Brain pericyte (primary cell): ENCODE data around the gene TIAM2.
"Not testable (repeated sequence)": the region's sequence is repeated elsewhere in the genome, so short reads cannot be mapped to it uniquely, and the experiment has no call there.

Experiments used
- DNase-seq: peaks from one replicate; pipeline ENCODE4 v3.0.0-alpha.2; 2012; ENCODE audit warnings: low read depth, low spot score

The TIAM2 gene

DNA sequence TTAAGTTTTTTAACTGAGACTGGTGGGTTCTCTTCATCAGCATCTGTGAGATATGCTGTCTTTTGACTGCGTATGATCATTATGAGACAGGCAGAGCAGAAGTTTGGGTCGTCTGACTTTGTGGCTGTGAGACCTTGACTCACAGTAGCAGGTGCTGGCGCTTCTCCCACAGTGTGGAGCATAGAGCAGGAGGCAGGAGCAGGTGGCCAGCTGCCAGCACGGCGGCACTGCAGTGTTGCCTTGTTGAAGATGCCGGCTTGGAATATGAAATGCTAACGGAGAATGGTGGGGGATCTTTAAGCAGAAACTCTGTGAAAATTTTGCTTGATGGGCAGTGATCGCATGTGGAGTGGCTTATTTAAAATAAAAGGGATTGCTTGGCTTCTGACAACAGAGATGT, 105.0 kb downstream of the TIAM2 start:
- DNase-seq = no peak

DNA sequence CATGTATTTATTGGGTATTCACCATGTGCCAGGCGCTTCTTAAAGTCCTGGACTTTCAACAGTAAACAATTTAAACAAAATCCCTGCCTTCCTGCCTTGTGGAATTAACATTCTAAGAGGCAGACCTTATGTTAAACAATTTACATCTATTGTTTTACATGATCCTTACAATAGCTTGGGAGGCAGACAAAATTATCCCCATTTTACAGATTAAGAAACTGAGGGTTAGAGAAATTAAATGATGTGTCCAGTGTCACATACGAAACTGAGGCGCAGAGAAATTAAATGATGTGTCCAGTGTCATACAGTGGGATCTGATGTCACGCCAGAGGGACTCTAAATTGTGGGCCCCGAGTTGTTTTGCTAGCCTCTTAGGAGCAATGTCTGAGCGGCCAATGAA, 105.5 kb downstream of the TIAM2 start:
- no peak for DNase-seq

DNA sequence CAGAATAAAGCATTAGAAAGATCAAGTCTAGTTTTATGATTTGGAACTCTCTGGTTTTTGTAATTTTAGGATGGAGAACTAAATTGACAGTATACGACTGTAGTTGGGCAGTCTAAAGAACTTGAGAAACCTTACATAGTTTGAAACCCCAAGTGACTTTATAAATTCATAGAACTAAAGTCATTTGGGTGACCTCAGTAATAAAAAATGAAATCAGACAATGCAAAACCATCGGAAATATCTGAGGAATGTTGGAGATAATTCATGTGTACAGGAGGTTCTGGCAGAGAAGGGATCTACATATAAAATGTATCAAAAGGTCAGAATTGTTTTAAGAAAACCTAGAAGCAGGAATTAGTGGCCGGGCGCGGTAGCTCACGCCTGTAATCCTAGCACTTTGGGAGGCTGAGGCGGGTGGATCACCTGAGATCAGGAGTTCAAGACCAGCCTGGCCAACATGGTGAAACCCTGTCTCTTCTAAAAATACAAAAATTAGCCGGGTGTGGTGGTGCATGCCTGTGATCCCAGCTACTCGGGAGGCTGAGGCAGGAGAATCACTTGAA, 108.0 kb downstream of the TIAM2 start:
- not testable (repeated sequence) for DNase-seq

- no peak for DNase-seq
Measured at GRCh38 chr6:155103816-155104366, 108.8 kb downstream of the TIAM2 start.

DNA sequence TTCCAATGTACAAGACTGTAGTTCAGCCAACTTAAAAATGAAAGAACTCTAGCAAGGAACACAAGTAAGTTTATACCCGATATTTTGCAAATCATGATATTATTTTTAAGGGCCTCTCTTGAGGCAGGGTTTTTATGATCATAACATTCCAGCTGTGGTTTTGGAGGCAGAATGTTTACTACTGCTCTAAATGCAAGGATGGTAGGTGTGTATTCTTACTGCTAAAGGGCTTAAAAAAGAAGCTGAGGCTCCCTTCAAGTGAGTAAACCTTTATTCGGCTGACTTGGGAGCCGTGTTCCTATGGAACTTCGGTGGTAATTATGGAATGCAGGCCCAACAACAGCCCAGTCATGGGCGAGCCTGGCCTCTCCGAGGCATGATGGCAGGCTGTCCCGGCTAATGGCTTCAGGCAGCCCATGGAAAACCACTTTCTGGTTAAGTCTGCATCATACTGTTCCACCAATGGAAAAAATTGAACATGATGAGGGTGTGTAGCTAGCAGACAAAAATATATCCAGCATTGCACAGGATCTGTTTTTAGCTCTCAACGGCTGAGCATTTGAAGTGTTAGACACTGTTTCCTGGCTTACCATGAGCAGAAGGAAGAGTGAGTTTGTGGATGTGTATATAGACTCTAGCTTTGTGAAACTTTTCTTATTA, 111.5 kb downstream of the TIAM2 start:
- DNase-seq = no peak

DNA sequence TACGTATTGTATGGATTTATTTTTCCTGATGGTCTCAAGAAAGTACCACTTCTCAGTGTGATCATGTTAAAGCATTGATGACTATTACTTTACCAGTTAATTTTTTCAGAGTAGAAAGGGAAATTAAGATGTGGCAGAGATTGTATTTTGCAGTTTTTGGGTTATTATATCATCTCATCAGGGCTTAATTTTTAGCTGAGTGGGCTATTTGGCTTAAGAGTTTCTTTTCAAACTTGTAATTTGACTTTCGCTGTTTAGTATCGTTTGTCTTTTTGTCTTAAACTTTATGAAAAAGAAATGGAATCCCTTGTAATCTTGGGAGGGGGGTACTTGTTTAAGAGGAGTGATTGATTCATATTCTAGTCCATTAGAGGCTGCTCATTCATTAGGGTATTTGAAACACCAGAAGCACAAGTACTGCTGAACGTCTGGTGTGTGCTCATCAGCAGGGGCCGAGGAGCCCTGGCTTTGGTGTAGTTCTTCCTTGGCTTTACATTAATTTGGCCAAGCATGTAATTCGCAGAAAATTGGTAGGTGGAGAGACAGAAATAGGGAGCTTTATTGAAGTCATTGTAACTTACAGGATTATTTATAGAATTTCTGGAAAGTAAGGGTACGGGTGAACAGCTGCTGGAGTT, 112.4 kb downstream of the TIAM2 start:
- no peak for DNase-seq

DNA sequence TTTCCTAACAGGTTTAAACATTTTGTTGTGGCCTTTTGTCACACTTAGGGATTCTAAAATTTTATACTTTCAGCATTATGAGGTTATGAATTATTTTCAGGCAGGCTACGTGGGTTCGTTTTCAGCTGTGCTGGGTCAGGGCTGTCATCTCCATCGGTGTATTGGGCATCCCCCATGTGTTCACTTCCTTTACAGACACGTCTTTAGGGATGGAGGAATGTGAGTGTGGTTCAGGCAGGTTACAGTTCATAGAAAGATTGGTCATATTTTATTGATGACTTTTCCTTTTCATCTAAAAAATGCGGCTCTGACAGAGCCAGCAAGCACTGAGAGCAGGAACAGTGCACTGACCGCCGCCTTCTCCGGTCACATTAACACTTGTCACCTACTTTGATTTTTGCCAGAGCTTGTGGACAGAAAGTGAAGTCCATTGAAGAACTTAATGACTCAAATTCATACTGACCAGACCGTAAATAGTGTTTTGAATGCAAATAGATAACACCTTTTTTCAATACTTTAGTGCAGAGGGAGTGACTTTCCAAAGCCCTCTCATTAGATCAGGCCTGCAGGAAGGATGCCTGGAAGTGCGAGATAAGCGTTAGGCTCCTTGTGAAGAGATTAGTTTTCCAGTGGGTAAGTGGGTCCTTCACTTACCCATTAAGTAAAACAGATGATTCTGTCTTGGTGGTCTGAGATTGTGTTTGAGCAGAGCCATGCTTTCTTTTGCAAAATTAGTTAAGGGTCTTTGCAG, 113.1 kb downstream of the TIAM2 start:
- no peak for DNase-seq

- DNase-seq = no peak
Measured at GRCh38 chr6:155110721-155111120, 115.6 kb downstream of the TIAM2 start.

GRCh38 chr6:155112757-155113156, 117.6 kb downstream of the TIAM2 start:
- DNase-seq = no peak

DNA sequence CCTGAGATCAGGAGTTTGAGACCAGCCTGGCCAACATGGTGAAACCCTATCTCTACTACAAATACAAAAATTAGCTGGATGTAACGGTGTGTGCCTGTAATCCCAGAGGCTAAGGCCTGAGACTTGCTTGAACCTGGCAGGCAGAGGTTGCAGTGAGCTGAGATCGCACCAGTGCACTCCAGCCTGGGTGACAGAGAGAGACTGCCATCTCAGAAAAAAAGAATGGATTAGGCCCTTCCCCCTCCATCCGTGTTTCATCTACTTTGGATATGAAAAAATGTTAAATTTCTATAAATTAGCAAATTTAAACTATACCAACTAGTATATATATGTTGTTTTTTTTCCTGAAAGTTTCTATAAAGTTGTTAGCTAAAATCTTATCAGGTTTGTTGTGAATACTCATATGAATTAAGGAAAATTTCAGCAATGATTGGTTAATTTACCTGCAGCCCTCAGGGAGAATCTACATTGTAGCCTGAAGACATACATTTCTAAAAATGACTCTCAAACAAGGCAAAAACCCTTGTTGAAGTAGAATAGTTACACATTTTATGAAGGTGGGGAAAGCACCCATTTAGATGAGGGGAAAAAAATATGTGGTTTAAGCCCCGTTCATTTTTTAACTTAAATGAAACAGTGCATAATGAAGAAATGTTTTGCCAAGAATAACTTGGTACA, 120.9 kb downstream of the TIAM2 start:
- no peak for DNase-seq

DNA sequence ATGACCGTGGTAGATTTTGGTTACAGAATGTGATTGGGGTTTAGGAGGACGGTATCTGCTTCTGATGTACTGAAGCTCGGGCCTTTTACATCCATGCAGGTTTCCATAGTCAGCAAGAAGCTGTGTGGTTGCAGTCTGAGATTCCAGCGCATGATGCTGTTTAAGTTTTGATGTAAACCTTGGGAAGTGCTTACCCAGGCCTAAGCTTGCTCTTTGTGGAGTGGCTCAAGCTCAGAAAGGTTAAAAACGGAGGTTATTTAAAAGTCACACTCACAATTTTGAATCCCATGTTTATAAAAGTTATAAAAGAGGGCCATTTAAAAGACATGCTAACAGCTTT, 121.4 kb downstream of the TIAM2 start:
- no peak for DNase-seq

DNA sequence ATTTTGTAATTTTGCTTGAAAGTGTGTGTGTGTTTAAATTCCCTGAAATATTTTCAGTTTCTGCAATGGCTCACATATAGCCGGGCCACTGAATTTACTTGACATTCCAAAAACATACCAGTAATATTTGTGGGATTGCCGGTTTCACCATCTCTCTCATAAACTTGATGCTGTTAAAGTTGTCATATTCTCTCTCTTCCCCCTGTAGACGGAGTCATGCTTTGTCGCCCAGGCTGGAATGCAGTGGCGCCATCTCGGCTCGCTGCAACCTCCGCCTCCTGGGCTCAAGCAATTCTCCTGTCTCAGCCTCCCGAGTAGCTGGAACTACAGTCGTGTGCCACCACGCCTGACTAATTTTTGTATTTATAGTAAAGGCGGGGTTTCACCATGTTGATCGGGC, 122.1 kb downstream of the TIAM2 start:
- DNase-seq = no peak

DNA sequence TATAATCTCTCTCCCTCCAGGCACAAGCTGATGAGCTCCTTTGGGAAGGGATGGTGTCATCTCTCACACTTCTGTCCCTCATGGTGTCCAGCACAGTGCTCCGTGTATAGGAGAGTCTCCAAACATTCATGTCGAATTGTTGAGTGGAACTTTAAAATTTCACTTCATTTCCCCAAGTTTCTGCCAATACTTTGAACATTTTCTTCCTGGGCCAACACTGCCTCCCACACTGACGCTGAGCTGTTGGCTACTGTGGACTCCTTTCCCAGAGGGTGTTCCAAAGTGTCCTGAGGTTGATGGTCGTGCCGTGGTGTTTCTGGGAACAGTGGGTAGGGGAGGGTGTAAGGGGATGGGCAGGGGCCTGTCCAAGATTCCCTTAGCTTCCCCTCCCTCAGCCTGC, 122.7 kb downstream of the TIAM2 start:
- no peak for DNase-seq

DNA sequence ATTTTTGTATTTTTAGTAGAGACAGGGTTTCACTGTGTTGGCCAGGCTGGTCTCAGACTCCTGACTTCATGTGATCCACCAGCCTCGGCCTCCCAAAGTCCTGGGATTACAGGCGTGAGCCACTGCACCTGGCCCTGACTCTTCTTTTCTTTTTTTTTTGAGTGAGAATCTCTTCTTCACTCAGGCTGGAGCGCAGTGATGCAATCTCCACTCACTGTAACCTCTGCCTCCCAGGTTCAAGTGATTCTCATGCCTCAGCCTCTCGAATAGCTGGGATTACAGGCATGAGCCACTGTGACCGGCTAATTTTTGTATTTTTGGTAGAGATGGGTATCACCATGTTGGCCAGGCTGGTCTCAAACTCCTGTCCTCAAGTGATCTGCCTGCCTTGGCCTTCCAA, 124.1 kb downstream of the TIAM2 start:
- not testable (repeated sequence) for DNase-seq

- DNase-seq = no peak
Measured at GRCh38 chr6:155120034-155120433, 124.9 kb downstream of the TIAM2 start.

DNA sequence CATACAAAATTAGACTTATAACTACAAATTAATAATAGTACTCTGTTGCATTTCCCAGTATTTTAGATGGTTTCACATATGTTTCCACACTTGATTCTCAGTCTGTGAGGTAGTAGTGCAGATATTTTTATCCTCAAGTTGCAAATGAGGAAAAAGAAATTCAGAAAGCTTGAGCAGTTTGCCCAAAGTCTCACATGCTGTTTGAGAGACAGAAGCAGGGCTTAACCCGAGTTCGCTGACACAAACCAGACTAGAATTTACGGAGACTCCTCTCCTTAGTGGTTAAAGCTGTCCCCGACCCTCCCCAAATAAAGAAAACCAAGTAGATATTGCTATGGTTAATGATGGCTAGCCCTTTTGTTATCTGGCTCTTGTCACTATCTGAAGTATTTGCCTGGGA, 126.2 kb downstream of the TIAM2 start:
- DNase-seq = no peak

DNA sequence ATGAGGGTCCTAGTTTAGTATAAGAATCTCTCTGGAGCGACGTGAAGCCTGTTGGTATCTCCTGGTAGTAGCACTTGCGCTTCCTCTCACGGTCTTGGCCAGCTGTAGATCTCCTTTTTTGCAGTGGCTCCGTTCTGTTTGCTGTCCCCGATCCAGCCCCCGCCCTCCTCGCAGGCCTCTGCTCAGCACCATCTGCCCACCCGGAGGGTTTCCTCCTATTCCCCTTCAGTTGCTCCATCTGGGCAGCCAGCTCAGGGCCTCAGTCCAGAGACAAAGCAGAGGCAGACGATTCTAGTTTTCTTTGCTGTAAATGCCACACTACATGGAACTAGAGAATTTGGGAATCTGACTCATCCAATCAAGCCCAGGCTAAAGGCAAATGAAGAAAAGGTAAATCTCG, 126.6 kb downstream of the TIAM2 start:
- DNase-seq = no peak

- DNase-seq = no peak
Measured at GRCh38 chr6:155122199-155122950, 127.3 kb downstream of the TIAM2 start.

GRCh38 chr6:155123520-155123919, 128.4 kb downstream of the TIAM2 start:
- DNase-seq = no peak

DNA sequence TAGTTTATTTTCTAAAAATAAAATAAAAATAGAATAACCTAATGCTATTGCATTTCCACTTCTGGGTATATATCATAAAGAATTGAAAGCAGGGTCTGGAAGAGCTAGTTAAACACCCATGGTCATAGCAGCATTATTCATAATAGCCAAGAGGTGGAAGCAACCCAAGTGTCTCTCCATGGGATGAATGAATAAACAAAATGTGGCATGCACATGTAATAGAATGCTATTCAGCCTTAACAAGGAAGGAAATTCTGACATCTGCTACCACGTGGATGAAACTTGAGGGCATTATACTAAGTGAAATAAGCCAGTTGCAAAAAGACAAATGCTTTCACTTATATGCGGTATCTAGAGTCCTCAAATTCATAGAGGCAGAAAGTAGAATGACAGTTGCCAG, 130.8 kb downstream of the TIAM2 start:
- no peak for DNase-seq
